ENCODE data around the gene ARHGAP6.

DNA sequence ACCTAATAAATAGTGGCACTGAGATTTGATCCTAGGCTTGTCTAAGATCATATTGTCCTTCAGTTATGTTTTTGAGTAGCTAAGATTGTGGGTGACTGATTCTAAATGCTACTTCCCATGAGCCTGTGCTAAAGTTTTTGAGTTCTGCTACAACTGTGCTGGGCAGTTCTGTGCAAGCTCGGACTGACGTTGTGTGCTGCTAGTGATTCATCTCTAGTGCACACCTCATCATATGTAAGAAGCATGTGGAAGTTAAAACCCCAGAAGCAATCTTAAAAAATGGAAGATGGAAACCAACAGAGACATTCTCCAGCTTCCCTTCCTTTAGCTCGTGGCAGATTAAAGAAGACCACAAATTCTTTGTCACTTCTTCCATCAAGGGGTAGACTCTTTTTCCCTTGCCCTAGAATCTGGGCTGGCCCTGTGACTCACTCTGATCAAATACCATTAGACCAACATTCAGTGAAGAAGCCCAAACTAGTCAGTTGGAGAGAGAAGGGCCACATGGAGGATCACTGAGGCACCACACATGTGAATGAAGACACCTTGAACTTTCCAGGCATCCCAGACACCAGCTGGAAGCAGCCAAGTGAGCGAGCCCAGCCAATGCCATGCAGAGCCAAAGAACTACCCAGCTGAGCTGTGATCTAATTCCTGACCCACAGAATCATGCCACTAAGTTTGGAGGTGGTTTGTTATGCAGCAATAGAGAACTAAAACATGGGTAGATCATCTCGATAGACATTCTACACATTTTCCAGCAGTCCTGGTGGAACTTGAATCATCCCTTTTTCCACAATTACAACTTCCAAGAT lies 16.8 kb downstream of the ARHGAP6 start:
- TF ChIP-seq, protein P1, sequence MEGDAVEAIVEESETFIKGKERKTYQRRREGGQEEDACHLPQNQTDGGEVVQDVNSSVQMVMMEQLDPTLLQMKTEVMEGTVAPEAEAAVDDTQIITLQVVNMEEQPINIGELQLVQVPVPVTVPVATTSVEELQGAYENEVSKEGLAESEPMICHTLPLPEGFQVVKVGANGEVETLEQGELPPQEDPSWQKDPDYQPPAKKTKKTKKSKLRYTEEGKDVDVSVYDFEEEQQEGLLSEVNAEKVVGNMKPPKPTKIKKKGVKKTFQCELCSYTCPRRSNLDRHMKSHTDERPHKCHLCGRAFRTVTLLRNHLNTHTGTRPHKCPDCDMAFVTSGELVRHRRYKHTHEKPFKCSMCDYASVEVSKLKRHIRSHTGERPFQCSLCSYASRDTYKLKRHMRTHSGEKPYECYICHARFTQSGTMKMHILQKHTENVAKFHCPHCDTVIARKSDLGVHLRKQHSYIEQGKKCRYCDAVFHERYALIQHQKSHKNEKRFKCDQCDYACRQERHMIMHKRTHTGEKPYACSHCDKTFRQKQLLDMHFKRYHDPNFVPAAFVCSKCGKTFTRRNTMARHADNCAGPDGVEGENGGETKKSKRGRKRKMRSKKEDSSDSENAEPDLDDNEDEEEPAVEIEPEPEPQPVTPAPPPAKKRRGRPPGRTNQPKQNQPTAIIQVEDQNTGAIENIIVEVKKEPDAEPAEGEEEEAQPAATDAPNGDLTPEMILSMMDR (IDR thresholded peaks at IDR 0.05): no peak
- no peak for TF ChIP-seq POLR2A (IDR thresholded peaks at IDR 0.05)

Measured in Peyer's patch (tissue), 4 donors.